Measurements from ENCODE around the gene ARHGEF19.
"Not testable (repeated sequence)": the region's sequence is repeated elsewhere in the genome, so short reads cannot be mapped to it uniquely, and the experiment has no call there.

Gene ARHGEF19

DNA sequence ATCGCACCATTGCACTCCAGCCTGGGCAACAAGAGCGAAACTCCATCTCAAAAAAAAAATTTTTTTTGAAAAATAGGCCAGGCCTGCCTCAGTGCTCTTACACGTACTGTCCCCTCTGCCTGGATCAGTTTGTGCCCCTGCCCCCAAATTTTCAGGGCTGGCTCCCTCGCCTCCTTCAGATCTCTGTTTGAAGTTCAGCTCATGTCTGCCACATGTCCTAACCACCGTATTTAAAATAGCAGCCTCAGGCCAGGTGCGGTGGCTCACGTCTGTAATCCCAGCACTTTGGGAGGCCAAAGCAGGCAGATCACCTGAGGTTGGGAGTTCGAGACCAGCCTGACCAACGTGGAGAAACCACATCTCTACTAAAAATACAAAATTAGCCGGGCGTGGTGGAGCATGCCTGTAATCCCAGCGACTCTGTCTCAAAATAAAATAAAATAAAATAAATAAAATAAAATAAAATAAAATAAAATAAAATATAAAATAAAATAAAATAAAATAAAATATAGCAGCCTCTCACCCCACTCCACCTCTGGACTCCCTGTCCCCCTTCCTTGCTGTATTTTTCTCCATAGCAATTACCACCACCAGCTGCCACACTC lies 48.7 kb downstream of the ARHGEF19 start:
- not testable (repeated sequence) for DNase-seq

DNA sequence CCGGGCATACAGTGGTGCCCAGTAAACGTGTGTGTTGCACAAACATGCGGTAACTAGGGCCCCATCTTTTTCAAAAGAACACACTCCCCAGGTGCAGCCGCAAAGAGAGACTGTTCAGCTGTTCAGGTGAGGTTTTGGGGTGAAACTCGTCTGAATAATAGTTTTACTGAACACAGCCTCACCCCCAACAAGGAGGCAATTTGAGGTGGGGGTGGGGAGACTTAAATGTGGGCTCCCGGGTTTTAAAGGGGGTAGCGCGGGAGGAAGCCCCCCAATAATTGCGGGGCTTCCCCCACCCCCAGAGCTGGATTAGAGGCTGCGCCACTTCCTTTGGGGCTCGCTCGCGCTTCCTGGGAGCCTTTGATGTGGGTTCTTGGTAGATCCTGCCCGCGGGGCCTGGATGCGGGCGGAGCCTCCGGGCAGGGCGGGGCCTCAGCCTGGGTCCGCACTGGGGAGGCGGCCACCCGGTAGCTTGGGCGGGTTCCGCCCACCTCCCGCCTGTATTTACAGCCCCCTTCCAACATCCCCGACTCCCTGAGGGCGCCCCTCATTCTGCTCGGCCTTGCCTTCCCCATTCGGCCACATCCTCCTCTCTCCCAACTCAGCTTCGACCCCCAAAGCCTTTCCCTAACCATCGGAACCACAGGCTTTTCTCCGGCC lies 50.2 kb downstream of the ARHGEF19 start:
- DNase-seq = no peak

DNA sequence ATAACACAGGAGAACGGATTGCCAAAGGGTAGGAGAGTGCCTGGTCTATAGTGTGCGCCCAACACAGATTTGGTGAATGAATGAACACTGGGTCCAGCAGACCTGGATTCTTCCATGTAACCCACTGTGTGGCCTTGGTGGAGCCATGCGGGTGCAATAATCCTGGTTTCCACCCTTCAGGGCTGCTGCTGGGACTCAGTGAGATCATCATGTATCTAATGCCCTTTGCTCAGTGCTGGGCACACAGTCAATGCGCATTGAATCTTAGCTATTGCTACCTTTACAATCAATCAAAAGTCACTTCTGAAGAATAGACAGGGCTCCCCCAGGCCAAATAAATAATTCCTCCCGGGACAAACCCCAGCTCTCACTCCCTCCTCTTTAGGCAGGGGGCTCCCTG lies 50.7 kb downstream of the ARHGEF19 start:
- DNase-seq = no peak

DNA sequence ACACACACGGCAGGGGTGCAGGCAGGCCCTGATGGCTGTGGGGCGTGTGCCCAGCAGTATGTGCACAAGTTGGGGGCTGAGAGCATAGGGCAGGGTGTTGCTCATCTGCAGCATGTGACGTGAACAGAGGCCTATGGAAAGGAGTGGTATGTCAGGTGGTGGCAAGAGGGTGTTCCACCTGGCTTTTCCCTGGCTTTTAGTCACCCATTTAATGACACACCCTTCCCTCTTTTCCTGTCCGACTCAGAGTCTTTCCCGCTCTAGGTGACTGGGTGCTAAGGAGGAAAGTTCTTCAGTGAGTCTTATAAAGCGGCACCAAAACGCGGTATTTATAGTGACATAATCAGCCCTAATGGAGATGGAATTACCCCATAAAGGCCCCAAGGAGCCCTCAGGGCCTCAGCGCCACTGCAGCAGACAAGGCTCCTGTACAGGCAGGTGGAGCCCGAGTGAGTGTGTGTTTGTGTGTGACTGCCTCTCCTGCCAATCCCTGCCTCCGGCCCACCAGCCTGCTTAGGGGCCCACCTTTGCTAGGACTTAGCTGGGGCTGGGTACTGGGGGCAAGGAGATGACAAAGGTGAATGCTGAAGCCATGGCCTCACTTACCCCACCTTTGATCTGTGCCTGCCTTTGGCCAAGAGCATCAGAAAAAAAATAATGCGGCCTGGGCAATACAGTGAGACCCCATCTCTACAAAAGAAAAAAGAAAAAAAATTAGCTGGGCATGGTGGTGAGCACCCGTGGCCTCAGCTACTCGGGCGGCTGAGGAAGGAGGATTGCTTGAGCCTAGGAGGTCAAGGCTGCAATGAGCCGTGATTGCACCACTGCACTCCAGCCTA lies 53.2 kb downstream of the ARHGEF19 start:
- no peak for DNase-seq

DNA sequence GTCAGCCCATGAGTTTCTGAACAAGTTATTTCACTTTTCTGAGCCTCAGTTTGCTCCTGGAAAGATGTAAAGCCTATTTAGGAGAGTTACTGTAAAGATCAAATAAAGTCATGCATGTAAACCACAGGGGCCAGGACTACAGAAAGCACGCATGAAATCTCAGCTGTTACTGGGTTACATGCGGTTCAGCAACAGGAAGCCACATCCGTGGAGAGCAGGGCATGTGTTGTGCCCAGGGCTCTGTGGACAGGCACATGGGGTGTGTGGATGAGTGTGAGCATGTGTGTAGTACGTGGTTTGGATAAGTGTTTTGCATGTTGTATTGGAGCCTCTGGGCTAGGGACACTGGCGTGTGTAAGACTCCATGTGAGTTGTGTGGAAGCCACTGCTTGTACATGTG lies 54.4 kb downstream of the ARHGEF19 start:
- DNase-seq = no peak

DNA sequence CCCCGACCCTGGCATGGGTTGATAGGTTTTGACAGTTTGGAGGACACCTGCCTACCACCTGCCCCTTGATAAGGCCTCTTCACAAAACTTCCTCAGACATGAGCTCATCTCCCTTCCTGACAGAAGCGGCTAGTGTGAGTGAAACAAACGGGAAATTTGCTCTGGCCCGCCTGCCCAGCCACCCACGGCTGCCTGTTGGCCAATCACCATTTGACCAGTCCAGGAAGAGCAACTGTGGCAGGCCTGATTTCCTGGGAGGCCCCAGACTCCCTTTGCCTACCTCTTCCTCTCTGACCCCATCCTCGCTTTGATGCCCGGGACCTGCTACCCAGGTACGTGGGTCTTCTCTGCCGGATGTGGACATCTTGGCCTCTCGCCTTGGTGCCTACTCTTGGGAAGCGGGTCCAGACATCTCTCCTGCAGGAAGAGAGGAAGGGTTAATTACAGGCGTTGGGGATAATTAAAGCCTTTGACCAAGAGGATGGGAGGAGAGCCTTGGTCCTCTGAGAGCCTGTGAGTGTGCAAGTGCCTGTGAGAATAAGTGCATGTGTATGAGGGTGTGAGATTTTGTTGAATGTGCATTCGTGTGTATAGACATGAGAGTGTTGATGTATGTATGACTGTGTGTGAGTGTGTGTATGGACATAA lies 55.5 kb downstream of the ARHGEF19 start:
- DNase-seq = no peak

DNA sequence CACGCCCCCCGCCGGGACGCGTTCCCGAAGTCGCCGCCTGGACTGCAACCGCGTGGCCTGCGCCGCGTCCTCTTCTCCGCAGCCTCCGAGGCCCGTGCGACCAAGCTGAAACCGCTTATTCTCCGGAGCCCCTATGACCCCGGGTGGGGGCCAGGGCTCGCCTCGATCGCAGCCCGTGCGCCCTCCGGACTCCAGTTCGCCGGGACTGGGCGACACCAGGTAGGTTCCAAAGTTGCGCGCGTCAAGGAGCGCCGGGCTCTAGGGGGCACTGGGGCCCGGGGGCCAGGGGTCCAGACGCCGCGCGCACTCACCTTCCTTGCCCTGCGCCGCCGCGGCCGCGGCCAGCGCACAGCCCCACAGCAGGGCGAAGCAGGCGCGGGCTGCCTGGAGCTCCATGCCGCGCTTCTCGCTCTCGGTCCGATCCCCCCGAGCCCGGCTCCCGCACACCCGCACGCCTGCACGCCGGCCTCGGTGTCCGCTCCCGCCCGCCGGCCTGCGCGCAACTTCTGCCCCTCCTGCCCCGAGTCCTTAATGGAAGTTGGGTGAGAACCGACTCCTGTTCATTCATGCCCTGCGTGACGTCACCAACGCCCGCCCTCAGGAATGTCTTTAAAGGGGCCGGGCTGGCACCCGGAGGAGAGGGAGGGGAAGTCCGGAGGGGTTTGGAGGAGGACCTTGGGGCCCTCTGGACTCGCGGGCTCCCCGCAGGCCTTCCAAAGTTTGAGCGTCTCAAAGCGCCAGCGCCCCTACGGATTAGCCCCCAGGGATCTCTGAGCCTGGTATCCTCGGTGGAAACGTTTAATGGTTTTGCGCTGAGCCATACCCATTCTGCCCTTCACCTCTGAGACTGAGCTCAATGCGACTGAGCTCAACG lies 56.7 kb downstream of the ARHGEF19 start, which contains the start of gene EPHA2:
TSS of gene EPHA2 (minus strand) at position 533 of the 874 bp plus-strand sequence. CDS start at position 396, 137 bp downstream.
- peak; percentile 38 for DNase-seq

DNA sequence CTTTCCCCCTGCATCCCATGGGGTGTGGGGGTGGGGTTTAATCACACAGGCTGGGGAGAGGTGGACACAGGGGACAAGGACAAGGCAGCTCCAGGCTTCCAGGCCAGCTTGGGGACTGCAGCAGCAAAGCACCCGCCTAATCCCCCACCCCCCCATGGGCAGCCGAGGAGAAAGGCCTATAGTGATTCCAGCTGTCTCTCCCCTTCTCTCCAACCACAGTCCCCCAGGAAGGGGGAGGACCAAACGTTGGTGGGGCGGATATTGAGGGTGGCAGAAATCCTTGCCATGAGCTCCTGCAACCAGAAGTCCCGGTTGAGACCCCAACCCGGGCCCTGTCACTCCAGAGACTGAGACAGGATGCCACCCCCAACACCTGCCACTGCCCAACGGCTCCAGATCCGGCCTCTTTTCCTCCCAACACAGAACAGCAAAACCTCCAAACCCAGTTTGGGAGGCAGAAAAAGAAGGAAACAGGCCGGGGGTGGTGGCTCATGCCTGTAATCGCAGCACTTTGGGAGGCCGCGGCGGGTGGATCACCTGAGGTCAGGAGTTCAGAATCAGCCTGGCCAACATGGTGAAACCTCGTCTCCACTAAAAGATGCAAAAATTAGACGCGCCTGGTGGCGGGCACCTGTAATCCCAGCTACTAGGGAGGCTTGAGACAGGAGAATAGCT lies 58.3 kb downstream of the ARHGEF19 start:
- DNase-seq = no peak

DNA sequence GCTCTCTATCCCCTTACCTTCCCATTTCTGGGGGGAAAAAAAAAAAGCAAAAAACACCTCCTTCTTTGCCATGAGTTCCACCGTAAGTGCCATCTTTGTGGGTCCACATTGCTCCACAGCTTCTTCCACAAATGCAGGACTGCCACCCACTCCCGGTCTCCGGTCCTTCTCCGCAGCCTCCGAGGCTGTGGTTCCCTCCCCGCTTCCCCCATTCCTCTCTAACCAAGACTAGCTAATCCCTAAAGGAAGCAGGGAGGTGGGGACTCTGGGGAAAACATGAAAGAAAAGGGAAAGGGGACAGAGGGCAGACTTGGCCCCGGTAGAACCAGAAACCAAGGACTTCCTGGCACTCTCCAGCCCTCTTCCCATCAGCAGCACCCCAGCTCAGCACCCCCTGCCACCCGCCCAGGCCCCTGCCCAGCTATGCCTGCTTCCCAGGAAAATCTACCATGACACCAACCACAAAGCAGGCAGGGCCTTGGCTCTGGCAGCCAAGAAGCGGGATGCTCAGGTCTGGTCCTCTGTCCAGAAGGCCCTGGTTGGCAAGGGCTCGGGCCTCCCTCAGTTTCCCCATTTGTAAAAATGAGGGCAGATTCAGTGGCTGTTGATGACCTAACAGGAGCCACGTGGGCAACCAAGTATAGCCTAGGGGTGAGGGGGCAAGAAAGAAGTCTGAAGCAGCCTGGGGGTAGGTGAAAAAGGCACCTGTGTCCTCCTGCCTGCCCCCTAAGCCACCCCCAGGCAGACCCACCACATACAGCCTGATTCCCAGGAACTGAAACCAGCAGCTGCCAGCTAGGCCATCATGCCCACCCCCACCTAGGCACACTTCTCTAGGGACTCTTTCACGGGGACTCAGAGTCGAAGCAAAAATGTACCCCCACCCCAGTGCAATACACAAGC lies 59.1 kb downstream of the ARHGEF19 start:
- no peak for DNase-seq

DNA sequence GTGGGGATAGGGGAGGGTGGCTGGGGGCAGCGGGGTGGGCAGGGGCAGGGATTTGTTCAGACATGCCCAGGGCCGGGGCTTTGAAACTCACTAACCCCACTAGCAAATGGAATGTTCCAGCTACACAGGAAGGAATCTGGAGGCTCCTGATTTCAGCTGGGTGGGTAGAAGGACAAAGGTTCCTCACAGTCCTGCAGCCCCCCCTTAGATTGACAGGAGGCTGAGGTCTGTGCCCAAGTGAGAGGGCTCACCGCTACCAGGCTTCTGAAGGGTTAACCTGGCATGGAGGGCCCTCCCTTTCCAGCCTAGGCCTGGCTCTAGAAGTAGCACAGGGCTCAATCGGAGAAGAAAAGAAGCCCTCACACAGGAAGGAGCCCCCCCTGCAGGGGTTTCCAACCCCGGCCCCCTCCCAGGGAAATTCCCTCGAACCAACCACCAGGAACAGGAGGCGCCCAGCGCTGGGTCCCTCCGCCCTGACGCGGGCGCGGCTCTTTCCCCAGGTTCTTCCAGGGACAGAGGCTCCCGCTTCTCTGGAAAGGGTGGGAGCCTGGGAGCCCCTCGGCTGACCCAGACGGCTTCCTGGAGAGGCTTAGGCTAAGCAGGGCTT lies 59.9 kb downstream of the ARHGEF19 start:
- DNase-seq = no peak

DNA sequence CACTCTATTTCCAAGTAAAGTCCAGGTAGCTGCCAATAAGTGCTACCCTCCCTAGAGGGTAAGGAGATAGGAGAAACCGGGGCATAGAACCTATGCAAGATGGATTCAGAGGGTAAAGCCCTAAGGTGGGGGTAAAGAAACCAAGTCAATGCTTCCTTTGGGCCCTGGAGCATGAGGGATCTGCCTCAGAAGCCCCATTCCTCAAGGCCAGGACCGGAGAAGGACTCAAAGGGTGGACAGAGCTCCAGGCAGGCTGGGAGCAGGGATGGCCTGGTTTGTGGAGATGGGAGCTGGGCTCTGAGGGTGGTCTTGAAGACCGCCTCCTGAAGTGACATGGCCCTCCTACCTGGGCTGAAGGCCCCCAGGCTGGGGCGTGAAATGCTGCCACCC lies 60.5 kb downstream of the ARHGEF19 start:
- no peak for DNase-seq

DNA sequence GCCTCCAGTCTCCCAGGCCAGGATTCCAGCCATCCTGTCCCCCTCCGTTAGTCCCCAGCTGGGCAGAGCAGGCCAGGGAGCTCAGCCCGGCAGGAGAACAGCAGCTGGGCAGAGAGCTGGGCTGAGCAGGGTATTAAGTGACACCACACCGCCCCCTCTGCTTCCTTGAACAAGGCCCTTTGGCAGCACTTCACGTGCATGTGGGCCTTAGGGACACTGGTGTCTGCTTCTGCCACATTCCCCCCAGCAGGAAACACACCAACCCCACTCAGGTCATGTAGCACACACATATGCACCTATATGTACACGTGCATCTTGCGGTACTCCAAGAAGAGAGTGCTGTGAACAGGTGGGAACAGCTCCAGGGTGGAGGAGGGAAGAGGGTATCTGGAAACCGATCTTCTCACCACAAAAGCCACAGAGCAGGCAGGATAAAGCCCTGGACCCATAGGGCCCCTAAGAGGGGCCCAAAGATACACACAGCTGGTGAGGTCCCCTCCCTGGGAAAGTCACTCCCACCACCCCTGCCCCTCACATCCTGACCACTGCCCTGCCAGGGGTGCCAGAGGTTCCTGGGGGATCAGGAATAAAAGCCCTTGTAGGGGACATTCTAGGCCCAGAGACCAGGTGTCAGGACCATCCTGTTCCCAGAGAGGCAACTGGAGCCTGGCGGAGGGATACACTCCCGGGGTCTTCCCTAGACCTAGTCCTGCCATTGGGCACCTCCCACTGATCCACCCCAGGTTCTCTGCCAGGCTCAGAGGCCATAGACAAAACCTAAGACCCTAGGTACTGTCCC lies 61.1 kb downstream of the ARHGEF19 start:
- DNase-seq = peak; percentile 38

DNA sequence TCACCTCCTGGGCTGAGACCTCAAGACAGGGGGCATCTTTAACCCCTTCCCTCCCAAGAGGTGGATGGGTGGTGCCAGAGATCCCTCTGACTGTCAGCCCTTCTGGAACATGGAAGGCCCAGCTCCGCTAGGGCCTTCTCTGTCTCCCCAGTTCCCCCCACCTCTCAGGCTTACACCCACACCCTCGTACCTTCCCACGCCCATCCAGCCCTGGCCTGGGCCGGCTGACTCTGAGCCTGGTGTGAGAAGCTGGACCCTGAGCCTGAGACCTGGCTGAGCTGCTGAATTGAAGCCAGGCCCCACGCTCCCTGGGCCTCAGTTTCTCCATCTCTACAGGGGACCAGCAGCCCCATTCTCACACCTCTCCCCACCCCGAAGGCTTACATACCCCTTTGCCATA lies 61.9 kb downstream of the ARHGEF19 start:
- no peak for DNase-seq

DNA sequence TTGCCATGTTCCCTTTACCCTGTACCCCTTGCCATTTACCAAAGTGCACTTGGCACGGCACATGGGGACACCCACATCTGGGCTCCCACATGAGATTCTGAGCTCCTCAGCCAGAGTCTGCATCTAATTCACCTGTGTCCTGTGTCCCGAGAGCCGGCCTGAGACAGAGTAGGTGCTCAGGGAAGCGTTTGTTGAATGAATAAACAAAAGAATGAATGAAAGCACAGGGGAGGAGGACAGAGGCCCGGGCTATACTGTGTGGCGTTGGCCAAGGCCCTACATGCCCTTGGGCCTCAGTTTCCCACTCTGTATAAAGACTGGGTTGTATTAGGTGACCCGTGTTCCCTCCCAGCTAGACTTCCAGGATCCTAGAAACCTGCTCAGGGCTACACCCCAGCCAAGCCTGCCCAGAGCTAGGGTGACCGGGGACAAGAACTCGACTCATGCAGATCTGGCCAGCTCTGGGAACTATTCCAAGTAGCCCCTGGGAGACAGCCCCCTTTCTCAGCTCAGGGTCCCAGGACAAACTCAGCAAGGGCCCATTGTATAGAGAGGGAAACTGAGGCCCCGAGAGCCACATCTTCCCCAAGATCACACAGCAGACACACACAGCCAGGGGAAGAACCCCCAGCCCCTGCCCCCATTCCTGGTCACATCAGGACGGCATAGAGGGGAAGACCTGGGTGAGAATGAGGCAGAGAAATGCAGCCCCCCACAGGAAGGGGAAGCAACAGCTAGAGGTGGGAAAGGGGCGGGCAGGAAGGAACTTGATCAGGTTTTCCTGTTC lies 62.6 kb downstream of the ARHGEF19 start:
- no peak for DNase-seq

DNA sequence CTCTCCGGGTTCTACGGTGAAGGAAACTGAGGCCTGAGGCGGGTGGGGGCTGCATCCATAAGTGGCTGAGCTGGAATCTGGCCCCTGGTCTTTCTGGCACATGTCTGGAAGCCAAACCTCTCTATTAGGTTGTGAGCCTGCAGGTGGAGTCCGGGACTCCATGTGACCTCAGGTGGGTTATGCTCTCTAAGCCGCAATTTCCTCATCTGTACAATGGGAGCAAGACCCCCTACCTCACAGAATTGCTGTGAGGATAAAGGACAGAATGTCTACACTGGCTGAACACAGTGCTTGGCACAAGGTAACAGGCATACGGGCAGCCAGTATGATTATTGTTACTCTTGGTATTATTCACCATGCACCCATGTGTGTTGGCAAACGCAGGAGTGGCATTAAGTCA lies 63.3 kb downstream of the ARHGEF19 start:
- DNase-seq = no peak

DNA sequence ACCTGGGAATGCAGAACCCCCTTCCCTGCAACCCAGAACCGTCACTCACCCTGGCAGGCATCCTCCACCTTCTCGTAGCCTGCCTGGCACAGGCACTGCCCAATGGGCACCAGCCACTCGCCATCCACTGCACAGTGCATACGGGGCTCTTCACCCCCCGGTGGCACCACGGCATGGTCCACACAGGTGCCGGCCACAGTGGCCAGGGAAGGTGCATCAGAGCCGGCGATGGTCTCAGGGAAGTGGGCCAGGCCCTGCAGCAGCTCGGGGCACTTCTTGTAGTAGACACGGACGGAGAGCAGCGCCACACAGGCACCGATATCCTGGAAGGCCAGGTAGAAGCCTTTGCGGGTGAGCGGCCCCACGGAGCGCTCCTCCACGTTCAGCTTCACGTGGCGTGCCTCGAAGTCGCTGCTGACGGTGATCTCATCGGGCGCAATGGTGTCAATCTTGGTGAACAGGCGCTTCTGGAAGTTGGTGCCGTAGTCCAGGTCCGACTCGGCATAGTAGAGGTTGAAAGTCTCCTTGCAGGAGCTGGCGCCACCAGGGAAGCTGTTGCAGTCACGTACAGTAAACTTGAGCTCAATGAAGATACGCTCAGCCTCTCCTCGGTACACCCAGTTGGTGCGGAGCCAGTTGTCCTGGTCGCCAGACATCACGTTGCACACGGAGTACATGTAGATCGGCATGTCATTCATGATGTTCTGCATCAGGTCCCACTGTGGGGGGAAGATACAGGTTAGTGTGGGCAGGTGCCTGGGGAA lies 63.9 kb downstream of the ARHGEF19 start:
- DNase-seq = no peak
